ENCODE data around the gene EIF4E1B. TPM values are rescaled to one million over a fixed set of nuclear protein-coding genes. Genes with fewer than 3 reads are reported as not detected.
"Not testable (repeated sequence)": the region's sequence is repeated elsewhere in the genome, so short reads cannot be mapped to it uniquely, and the experiment has no call there.

EIF4E1B gene
- total and polyA plus RNA-seq, 7 donors, result 0.36 TPM; not detected in 6

GRCh38 chr5:176588297-176588696 lies 42.2 kb upstream of the EIF4E1B start:
- TF ChIP-seq POLR2AphosphoS5 (IDR thresholded peaks at IDR 0.05), result no peak
- no peak for TF ChIP-seq CTCF (IDR thresholded peaks at IDR 0.05)
- no peak for TF ChIP-seq POLR2A (IDR thresholded peaks at IDR 0.05)
- no peak for TF ChIP-seq EP300 (IDR thresholded peaks at IDR 0.05)

GRCh38 chr5:176589039-176589769 lies 41.3 kb upstream of the EIF4E1B start:
- H3K9me3 ChIP-seq, result peaks cover 4 to 13% (median 11%) of the 10 kb centered on the region in 4 donors
- no peaks in the 10 kb centered on the region for H3K4me1 ChIP-seq
- H3K27ac ChIP-seq, result no peak overlapping the region
- TF ChIP-seq POLR2A (IDR thresholded peaks at IDR 0.05) (no peak), POLR2AphosphoS5 (IDR thresholded peaks at IDR 0.05) (no peak), EP300 (IDR thresholded peaks at IDR 0.05) (no peak), CTCF (IDR thresholded peaks at IDR 0.05) (no peak)
- intact Hi-C loops (cut with DNase I), result no loop called here
- no peak for DNase-seq
- H3K4me3 ChIP-seq, result no peak overlapping the region
- 91 to 95% methylated on average over 31 of the region's 31 CpGs for WGBS, 2 donors
- peaks cover 0 to 14% (median 0%) of the 10 kb centered on the region in 3 donors for H3K27me3 ChIP-seq
- no peaks in the 10 kb centered on the region for H3K36me3 ChIP-seq

More at GRCh38 chr5:176588297-176588696, 42.2 kb upstream of the EIF4E1B start:
- no peak overlapping the region for H3K4me3 ChIP-seq
- H3K27ac ChIP-seq, result no peak overlapping the region
- no peaks in the 10 kb centered on the region for H3K36me3 ChIP-seq
- no peaks in the 10 kb centered on the region for H3K4me1 ChIP-seq
- no peak for DNase-seq
- H3K9me3 ChIP-seq, result peaks cover 4 to 14% (median 11%) of the 10 kb centered on the region in 4 donors
- intact Hi-C loops (cut with DNase I), result no loop called here
- peaks cover 0 to 5% (median 0%) of the 10 kb centered on the region in 3 donors for H3K27me3 ChIP-seq

- intact Hi-C loops (cut with DNase I), result no loop called here
- no peaks in the 10 kb centered on the region for H3K36me3 ChIP-seq
- TF ChIP-seq EP300 (IDR thresholded peaks at IDR 0.05), result no peak
- no peak for TF ChIP-seq POLR2AphosphoS5 (IDR thresholded peaks at IDR 0.05)
- TF ChIP-seq CTCF (IDR thresholded peaks at IDR 0.05), result no peak
- TF ChIP-seq POLR2A (IDR thresholded peaks at IDR 0.05), result no peak
- H3K4me3 ChIP-seq, result no peak overlapping the region
- peaks cover 0 to 14% (median 7%) of the 10 kb centered on the region in 3 donors for H3K27me3 ChIP-seq
- 85 to 91% methylated on average over 17 of the region's 17 CpGs for WGBS, 2 donors
- no peak for DNase-seq
- H3K27ac ChIP-seq, result no peak overlapping the region
- H3K4me1 ChIP-seq, result no peaks in the 10 kb centered on the region
- peaks cover 0 to 6% (median 3%) of the 10 kb centered on the region in 4 donors for H3K9me3 ChIP-seq
Measured at GRCh38 chr5:176590035-176590717, 40.3 kb upstream of the EIF4E1B start.

GRCh38 chr5:176591667-176592066 lies 38.8 kb upstream of the EIF4E1B start:
- 59 to 80% methylated on average over 2 of the region's 2 CpGs for WGBS, 2 donors
- H3K9me3 ChIP-seq; H3K36me3 ChIP-seq; intact Hi-C loops (cut with DNase I); H3K4me1 ChIP-seq; H3K4me3 ChIP-seq; H3K27ac ChIP-seq; DNase-seq: not testable (repeated sequence)
- H3K27me3 ChIP-seq, result peaks cover 5 to 24% (median 8%) of the 10 kb centered on the region in 3 donors

- Histone ChIP-seq H3K36me3 (no peaks in the 10 kb centered on the region), H3K27me3 (peaks cover 5 to 29% (median 8%) of the 10 kb centered on the region in 3 donors), H3K4me1 (peaks cover 0 to 13% (median 9%) of the 10 kb centered on the region in 4 donors), H3K9me3 (no peaks in the 10 kb centered on the region), H3K4me3 (no peak overlapping the region), H3K27ac (no peak overlapping the region)
- WGBS, 2 donors, result 96 to 99% methylated on average over 3 of the region's 3 CpGs
- DNase-seq, result no peak
- TF ChIP-seq EP300 (IDR thresholded peaks at IDR 0.05), result no peak
- TF ChIP-seq POLR2AphosphoS5 (IDR thresholded peaks at IDR 0.05), result no peak
- TF ChIP-seq POLR2A (IDR thresholded peaks at IDR 0.05), result no peak
- intact Hi-C loops (cut with DNase I), result no loop called here
Measured at GRCh38 chr5:176592573-176592972, 37.9 kb upstream of the EIF4E1B start.
